Measurements from ENCODE around the gene ATG2A. TPM values are rescaled to one million over a fixed set of nuclear protein-coding genes. Genes with fewer than 3 reads are reported as not detected.
"Not testable (repeated sequence)": the region's sequence is repeated elsewhere in the genome, so short reads cannot be mapped to it uniquely, and the experiment has no call there.

Gene ATG2A
- total RNA-seq, 1 donor from 2014 or later, result 35.0 TPM

- TF ChIP-seq, protein P1, sequence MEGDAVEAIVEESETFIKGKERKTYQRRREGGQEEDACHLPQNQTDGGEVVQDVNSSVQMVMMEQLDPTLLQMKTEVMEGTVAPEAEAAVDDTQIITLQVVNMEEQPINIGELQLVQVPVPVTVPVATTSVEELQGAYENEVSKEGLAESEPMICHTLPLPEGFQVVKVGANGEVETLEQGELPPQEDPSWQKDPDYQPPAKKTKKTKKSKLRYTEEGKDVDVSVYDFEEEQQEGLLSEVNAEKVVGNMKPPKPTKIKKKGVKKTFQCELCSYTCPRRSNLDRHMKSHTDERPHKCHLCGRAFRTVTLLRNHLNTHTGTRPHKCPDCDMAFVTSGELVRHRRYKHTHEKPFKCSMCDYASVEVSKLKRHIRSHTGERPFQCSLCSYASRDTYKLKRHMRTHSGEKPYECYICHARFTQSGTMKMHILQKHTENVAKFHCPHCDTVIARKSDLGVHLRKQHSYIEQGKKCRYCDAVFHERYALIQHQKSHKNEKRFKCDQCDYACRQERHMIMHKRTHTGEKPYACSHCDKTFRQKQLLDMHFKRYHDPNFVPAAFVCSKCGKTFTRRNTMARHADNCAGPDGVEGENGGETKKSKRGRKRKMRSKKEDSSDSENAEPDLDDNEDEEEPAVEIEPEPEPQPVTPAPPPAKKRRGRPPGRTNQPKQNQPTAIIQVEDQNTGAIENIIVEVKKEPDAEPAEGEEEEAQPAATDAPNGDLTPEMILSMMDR (IDR thresholded peaks at IDR 0.05; ENCODE audit: unreplicated experiment), result peak; percentile 98
Observed at GRCh38 chr11:64846998-64847666, 69.9 kb downstream of the ATG2A start.

GRCh38 chr11:64845776-64846129 is 71.3 kb downstream of the ATG2A start:
- Mint-ChIP-seq H3K4me1 (ENCODE audit: low read depth) (peaks cover 20% of the 10 kb centered on the region), H3K4me3 (ENCODE audit: low read depth) (peak overlapping the region; percentile 81)
- not testable (repeated sequence) for H3K36me3 Mint-ChIP-seq (ENCODE audit: insufficient read depth); H3K27me3 Mint-ChIP-seq; DNase-seq (ENCODE audit: low spot score, unreplicated experiment); H3K27ac Mint-ChIP-seq; H3K9me3 Mint-ChIP-seq (ENCODE audit: low read depth)

More at GRCh38 chr11:64846998-64847666, 69.9 kb downstream of the ATG2A start:
- H3K36me3 Mint-ChIP-seq (ENCODE audit: insufficient read depth), result no peaks in the 10 kb centered on the region
- peaks cover 16% of the 10 kb centered on the region for H3K4me1 Mint-ChIP-seq (ENCODE audit: low read depth)
- H3K27ac Mint-ChIP-seq, result peak overlapping the region; percentile 64
- H3K27me3 Mint-ChIP-seq, result no peaks in the 10 kb centered on the region
- peak; percentile 96 for DNase-seq (ENCODE audit: low spot score, unreplicated experiment)
- peak overlapping the region; percentile 56 for H3K4me3 Mint-ChIP-seq (ENCODE audit: low read depth)
- H3K9me3 Mint-ChIP-seq (ENCODE audit: low read depth), result no peaks in the 10 kb centered on the region

GRCh38 chr11:64845129-64845775 is 71.8 kb downstream of the ATG2A start:
- Mint-ChIP-seq H3K4me1 (ENCODE audit: low read depth) (peaks cover 20% of the 10 kb centered on the region), H3K9me3 (ENCODE audit: low read depth) (no peaks in the 10 kb centered on the region), H3K27me3 (no peaks in the 10 kb centered on the region), H3K27ac (peak overlapping the region; percentile 92), H3K4me3 (ENCODE audit: low read depth) (peak overlapping the region; percentile 81), H3K36me3 (ENCODE audit: insufficient read depth) (peaks cover 2% of the 10 kb centered on the region)
- TF ChIP-seq, protein P1 (IDR thresholded peaks at IDR 0.05; ENCODE audit: unreplicated experiment), result no peak
- DNase-seq (ENCODE audit: low spot score, unreplicated experiment), result no peak

Small RNA genes lying within 50 kb of the gene (microRNA-seq; reads per million reads assigned to microRNA genes)
- not detected for gene MIR6749 (ENCODE audit: borderline number of aligned reads, unreplicated experiment)
- not detected for gene MIR6750 (ENCODE audit: borderline number of aligned reads, unreplicated experiment)

Other genes with a start within 250 kb of the ATG2A start
- gene NRXN2, start 194.0 kb downstream of the ATG2A start, total RNA-seq, result 0.17 and 0.60 TPM in 2 replicates
- 0.53 and 0.73 TPM in 2 replicates for gene RASGRP2, start 173.1 kb downstream of the ATG2A start, total RNA-seq
- gene PYGM, start 157.2 kb downstream of the ATG2A start, total RNA-seq, result 1.4 and 1.6 TPM in 2 replicates
- gene SF1, start 138.7 kb downstream of the ATG2A start, total RNA-seq, result 500 and 503 TPM in 2 replicates
- 12.7 and 13.3 TPM in 2 replicates for gene MAP4K2, start 114.0 kb downstream of the ATG2A start, total RNA-seq
- 54.6 and 61.5 TPM in 2 replicates for gene MEN1, start 106.7 kb downstream of the ATG2A start, total RNA-seq
- gene CDC42BPG, start 72.6 kb downstream of the ATG2A start, total RNA-seq, result 20.1 and 21.1 TPM in 2 replicates
- 55.0 and 57.2 TPM in 2 replicates for gene EHD1, start 38.6 kb downstream of the ATG2A start, total RNA-seq
- 14.1 and 15.9 TPM in 2 replicates for gene PPP2R5B, start 7.5 kb upstream of the ATG2A start, total RNA-seq
- 0.41 TPM in 1 of 2 replicates, not detected in the other for gene GPHA2, start 18.7 kb upstream of the ATG2A start, total RNA-seq
- not detected in 2 replicates for gene MAJIN, start 54.9 kb upstream of the ATG2A start, total RNA-seq
- 0.53 and 0.58 TPM in 2 replicates for gene BATF2, start 79.8 kb upstream of the ATG2A start, total RNA-seq
- gene ARL2, start 97.0 kb upstream of the ATG2A start, total RNA-seq, result 95.2 and 96.7 TPM in 2 replicates
- gene SNX15, start 110.2 kb upstream of the ATG2A start, total RNA-seq, result 33.0 and 34.5 TPM in 2 replicates
- gene SAC3D1, start 124.0 kb upstream of the ATG2A start, total RNA-seq, result 18.5 and 19.3 TPM in 2 replicates
- gene NAALADL1, start 141.3 kb upstream of the ATG2A start, total RNA-seq, result 4.3 and 4.4 TPM in 2 replicates
- gene CDCA5, start 166.8 kb upstream of the ATG2A start, total RNA-seq, result 25.1 and 25.9 TPM in 2 replicates
- gene ZFPL1, start 167.0 kb upstream of the ATG2A start, total RNA-seq, result 40.4 and 43.3 TPM in 2 replicates
- gene VPS51, start 179.0 kb upstream of the ATG2A start, total RNA-seq, result 112 and 123 TPM in 2 replicates
- 123 and 124 TPM in 2 replicates for gene TM7SF2, start 194.7 kb upstream of the ATG2A start, total RNA-seq
- 10.5 and 11.8 TPM in 2 replicates for gene ZNHIT2, start 200.5 kb upstream of the ATG2A start, total RNA-seq
- gene FAU, start 204.9 kb upstream of the ATG2A start, total RNA-seq, result 607 and 611 TPM in 2 replicates
- gene MRPL49, start 205.1 kb upstream of the ATG2A start, total RNA-seq, result 38.8 and 39.6 TPM in 2 replicates
- gene SYVN1, start 217.3 kb upstream of the ATG2A start, total RNA-seq, result 48.4 and 49.0 TPM in 2 replicates

Measured in progenitor cell of endocrine pancreas (in vitro differentiated cells).